A549 treated with GW870086 at 1 μM for 4 hours (cell line): ENCODE data around the gene ADGRF1. TPM values are rescaled to one million over a fixed set of nuclear protein-coding genes. Genes with fewer than 3 reads are reported as not detected.

ENCODE experiments used
- total RNA-seq: library from RNA; stranded (reverse); fragments of 200-300 nt; extraction: Qiagen RNA extraction; gene quantifications from 5 replicates; pipeline ENCODE4 v1.2.3, GENCODE V29; 2022; ENCODE audit warnings: low read depth

ADGRF1 gene
- 0.08 TPM in 1 of 5 replicates, not detected in the others for total RNA-seq

GRCh38 chr6:47042275-47042791 is at the start of gene ADGRF1:
ADGRF1 (minus strand) TSS chr6:47042332; CDS start chr6:47029061, 13,271 bp downstream.

Other genes with a start within 250 kb of the ADGRF1 start
- not detected in 5 replicates for gene MEP1A, start 248.9 kb downstream of the ADGRF1 start, total RNA-seq
- gene ADGRF5, start 120.4 kb downstream of the ADGRF1 start, total RNA-seq, result 0.17 TPM in 1 of 5 replicates, not detected in the others